Activated CD4-positive, alpha-beta T cell treated with anti-CD3 and anti-CD28 coated beads, Interleukin-2, amount 50 U/mL, for 48 hours (primary cell): Measurements from ENCODE around the gene ST3GAL4.

ENCODE experiments used
- DNase-seq, 2 experiments: peaks; one replicate each; pipeline ENCODE4 v3.0.0-alpha.2; 2020

Gene ST3GAL4

GRCh38 chr11:126409620-126409985 lies 54.1 kb downstream of the ST3GAL4 start:
- no peak for DNase-seq

GRCh38 chr11:126410649-126411048 lies 55.2 kb downstream of the ST3GAL4 start:
- no peak for DNase-seq

- no peak for DNase-seq
Observed at GRCh38 chr11:126411971-126412381, 56.5 kb downstream of the ST3GAL4 start.

GRCh38 chr11:126413426-126413825 lies 57.9 kb downstream of the ST3GAL4 start:
- DNase-seq = no peak

- DNase-seq = no peak
Observed at GRCh38 chr11:126413843-126414405, 58.4 kb downstream of the ST3GAL4 start.

GRCh38 chr11:126414615-126415014 lies 59.1 kb downstream of the ST3GAL4 start:
- DNase-seq = no peak

GRCh38 chr11:126415128-126415527 lies 59.6 kb downstream of the ST3GAL4 start:
- DNase-seq = no peak

GRCh38 chr11:126415669-126416420 lies 60.4 kb downstream of the ST3GAL4 start:
- no peak for DNase-seq

- DNase-seq = peak; percentile 78 to 80
Observed at GRCh38 chr11:126416542-126417090, 61.1 kb downstream of the ST3GAL4 start.

- DNase-seq = no peak
Observed at GRCh38 chr11:126417091-126417862, 61.8 kb downstream of the ST3GAL4 start.

- DNase-seq = no peak
Observed at GRCh38 chr11:126418887-126419286, 63.4 kb downstream of the ST3GAL4 start.

GRCh38 chr11:126419801-126420697 lies 64.6 kb downstream of the ST3GAL4 start:
- no peak for DNase-seq

- no peak for DNase-seq
Observed at GRCh38 chr11:126420698-126421256, 65.3 kb downstream of the ST3GAL4 start.

GRCh38 chr11:126421271-126421671 lies 65.8 kb downstream of the ST3GAL4 start:
- DNase-seq = no peak

GRCh38 chr11:126422446-126422845 lies 67.0 kb downstream of the ST3GAL4 start:
- DNase-seq = no peak

- DNase-seq = no peak
Observed at GRCh38 chr11:126423154-126423553, 67.7 kb downstream of the ST3GAL4 start.

- no peak for DNase-seq
Observed at GRCh38 chr11:126423743-126424142, 68.3 kb downstream of the ST3GAL4 start.

- DNase-seq = no peak
Observed at GRCh38 chr11:126424471-126425039, 69.1 kb downstream of the ST3GAL4 start.

GRCh38 chr11:126426106-126426505 lies 70.6 kb downstream of the ST3GAL4 start:
- DNase-seq = no peak

- DNase-seq = no peak
Observed at GRCh38 chr11:126426820-126427749, 71.6 kb downstream of the ST3GAL4 start.
